Ovary (tissue), 9 donors: Measurements from ENCODE around the gene ITGB6. TPM values are rescaled to one million over a fixed set of nuclear protein-coding genes. Genes with fewer than 3 reads are reported as not detected.

Experiments
- DNase-seq, 5 donors: peaks; one replicate each; pipeline ENCODE4 v3.0.0-alpha.2; 2019 to 2020
- H3K27ac ChIP-seq, 2 donors: fragments of 200-600 bp; one replicate each; pipeline versions ENCODE4 v1.5.1 to v1.8.0; 2019 to 2022
- H3K27me3 ChIP-seq: fragments of 200-600 bp; one replicate; pipeline ENCODE4 v1.8.0; 2022
- H3K36me3 ChIP-seq: fragments of 200-600 bp; sonication (generic); one replicate; pipeline ENCODE4 v1.5.1; 2019
- H3K4me1 ChIP-seq: one replicate; pipeline ENCODE4 v1.8.1; 2013; ENCODE audit warnings: mild to moderate bottlenecking, moderate library complexity; ENCODE audit not compliant: insufficient read depth
- H3K4me3 ChIP-seq: fragments of 200-600 bp; sonication (generic); one replicate; pipeline ENCODE4 v1.5.1; 2017
- H3K9me3 ChIP-seq, 2 donors: fragments of 200-600 bp in 1 of 2; sonication (generic) in 1 of 2; one replicate each; pipeline versions ENCODE4 v1.5.1 to v1.8.1; 2013 to 2019; ENCODE audit warnings: mild to moderate bottlenecking in 1 of 2, moderate library complexity in 1 of 2
- EP300 ChIP-seq: sonication (generic); formaldehyde crosslinking; IDR thresholded peaks from one replicate; pipeline ENCODE4 v1.6.1; 2017; ENCODE audit warnings: antibody characterized with exemption
- POLR2A ChIP-seq: fragments of 450-650 bp; IDR thresholded peaks from one replicate; pipeline ENCODE4 v1.6.1; 2017; ENCODE audit warnings: antibody characterized with exemption, mild to moderate bottlenecking, moderate library complexity
- WGBS, 3 donors: extraction: QIAGEN DNeasy Blood & Tissue Kit in 1 of 3; methylation state at CpG; one replicate each; pipeline versions ENCODE4 v1.1.5 to v1.1.7; 2013 to 2017; 5-methylcytosine and 5-hydroxymethylcytosine counted together
- intact Hi-C, 4 donors: fragments of 100-400 bp; cut with DNase I; formaldehyde crosslinking; loops; one replicate each; pipeline versions ENCODE4 v1.11.0 to v1.15.1; 2022 to 2023
- polyA plus RNA-seq, 2 donors: library from polyadenylated mRNA; stranded (reverse); fragments of 200-250 nt in 1 of 2; fragments of 350-450 nt in 1 of 2; fragmentation: Illumina TruSeq in 1 of 2; extraction: RNeasy Lipid Tissue Mini Kit (QIAGEN cat#74804) in 1 of 2; gene quantifications; one replicate each; pipeline ENCODE4 v1.2.3, GENCODE V29; 2013 to 2014
- total RNA-seq, 7 donors: library from RNA; depleted of rRNA in 2 of 7; stranded (reverse); fragments of >200 nt in 2 of 7; fragmentation: NEBNext Ultra II Directional in 3 of 7; extraction: Animal tissue kit (Norgen Biotek cat#: 25700) in 3 of 7; gene quantifications; one replicate each; pipeline versions ENCODE4 v1.1.0 to v1.2.4, GENCODE V29; 2016 to 2023
- TF ChIP-seq, protein P1 (sequence below), 3 donors: fragments of 450-650 bp in 2 of 3; fragments of 200-600 bp in 1 of 3; IDR thresholded peaks; one replicate each; pipeline versions ENCODE4 v1.5.1 to v1.8.0; 2016 to 2022; ENCODE audit warnings: antibody characterized with exemption in 3 of 3, mild to moderate bottlenecking in 1 of 3
- donor health status: DM: no; HTN: no; CAD: no; lungs with moderate emphysema.
- donor health status: DM: no; HTN: no; CAD: no.
- donor health status: Bipolar disorder and iron deficiency.
- donor health status: DM: yes; HTN: yes; CAD: no.
- donor health status: DM: no; HTN: no; CAD: no.
- donor health status: DM: yes; HTN: yes; CAD: no.

Gene ITGB6
- total and polyA plus RNA-seq, 9 donors = 0.17 to 3.6 (median 0.36) TPM; not detected in 5

DNA sequence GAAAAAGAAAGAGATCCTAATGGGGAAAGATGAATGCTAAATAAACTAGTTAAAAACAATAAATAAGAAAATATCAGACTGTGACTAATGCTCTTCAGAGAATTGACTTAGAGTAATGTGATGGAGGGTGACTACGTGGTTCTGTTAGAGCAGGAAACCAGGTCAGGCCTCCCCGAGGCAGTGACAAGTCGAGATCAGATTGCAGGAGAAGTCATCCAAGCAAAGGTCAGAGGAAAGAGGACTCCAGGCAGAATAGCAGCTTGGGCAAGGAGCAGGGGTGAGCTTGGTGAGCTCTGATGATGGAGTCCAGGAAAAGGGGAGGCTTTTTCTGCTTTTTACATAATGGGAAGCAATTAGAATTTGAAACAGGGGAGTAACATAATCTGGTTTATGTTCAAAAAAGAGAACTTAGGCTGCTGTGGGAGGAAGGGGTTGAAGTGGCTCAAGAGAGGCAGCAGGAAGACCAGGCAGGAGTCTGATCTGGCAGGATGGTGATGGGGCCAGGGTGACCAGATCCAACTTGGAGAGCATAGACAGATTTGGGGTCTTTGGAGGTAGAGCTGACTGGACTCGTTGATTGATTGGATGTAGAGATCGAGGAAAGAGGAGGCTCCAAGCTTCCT is 27.3 kb upstream of the ITGB6 start:
- WGBS, 3 donors = 80 to 85% (median 83%) methylated on average over 5 of the region's 5 CpGs
- Histone ChIP-seq H3K27ac (no peak overlapping the region), H3K9me3 (no peaks in the 10 kb centered on the region), H3K4me1 (peaks cover 2% of the 10 kb centered on the region), H3K4me3 (no peak overlapping the region), H3K27me3 (no peaks in the 10 kb centered on the region), H3K36me3 (no peaks in the 10 kb centered on the region)
- intact Hi-C loops = no loop called here
- no peak for DNase-seq
- TF ChIP-seq POLR2A = no peak
- TF ChIP-seq EP300 = no peak

DNA sequence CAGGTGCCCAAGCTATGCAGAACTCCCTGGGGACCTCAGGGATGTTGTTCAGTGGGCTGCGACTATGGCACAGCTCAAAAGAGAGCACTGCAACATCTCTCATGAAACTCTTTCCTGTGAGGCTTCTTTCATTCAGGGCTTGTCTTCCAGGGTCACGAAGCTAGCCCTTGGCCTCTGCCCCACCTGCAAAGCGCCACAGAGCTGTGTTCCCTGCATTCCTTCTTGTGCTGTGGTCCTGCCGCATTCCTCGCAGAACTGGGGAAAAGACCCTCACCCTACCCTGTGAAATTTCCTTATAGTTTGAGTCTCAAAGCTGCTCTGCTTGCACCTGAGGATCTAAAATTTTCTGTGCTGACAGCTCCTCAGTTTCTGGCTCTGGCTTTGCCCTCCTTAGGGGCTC is 26.3 kb upstream of the ITGB6 start:
- TF ChIP-seq EP300 = no peak
- TF ChIP-seq, protein P1, sequence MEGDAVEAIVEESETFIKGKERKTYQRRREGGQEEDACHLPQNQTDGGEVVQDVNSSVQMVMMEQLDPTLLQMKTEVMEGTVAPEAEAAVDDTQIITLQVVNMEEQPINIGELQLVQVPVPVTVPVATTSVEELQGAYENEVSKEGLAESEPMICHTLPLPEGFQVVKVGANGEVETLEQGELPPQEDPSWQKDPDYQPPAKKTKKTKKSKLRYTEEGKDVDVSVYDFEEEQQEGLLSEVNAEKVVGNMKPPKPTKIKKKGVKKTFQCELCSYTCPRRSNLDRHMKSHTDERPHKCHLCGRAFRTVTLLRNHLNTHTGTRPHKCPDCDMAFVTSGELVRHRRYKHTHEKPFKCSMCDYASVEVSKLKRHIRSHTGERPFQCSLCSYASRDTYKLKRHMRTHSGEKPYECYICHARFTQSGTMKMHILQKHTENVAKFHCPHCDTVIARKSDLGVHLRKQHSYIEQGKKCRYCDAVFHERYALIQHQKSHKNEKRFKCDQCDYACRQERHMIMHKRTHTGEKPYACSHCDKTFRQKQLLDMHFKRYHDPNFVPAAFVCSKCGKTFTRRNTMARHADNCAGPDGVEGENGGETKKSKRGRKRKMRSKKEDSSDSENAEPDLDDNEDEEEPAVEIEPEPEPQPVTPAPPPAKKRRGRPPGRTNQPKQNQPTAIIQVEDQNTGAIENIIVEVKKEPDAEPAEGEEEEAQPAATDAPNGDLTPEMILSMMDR (IDR thresholded peaks at IDR 0.05) = no peak
- no peak for TF ChIP-seq POLR2A
- Histone ChIP-seq H3K36me3 (no peaks in the 10 kb centered on the region), H3K27me3 (no peaks in the 10 kb centered on the region), H3K4me1 (peaks cover 7% of the 10 kb centered on the region), H3K9me3 (no peaks in the 10 kb centered on the region), H3K4me3 (no peak overlapping the region), H3K27ac (no peak overlapping the region)
- intact Hi-C loops = no loop called here
- DNase-seq = no peak
- 85 to 98% (median 86%) methylated on average over 5 of the region's 5 CpGs for WGBS, 3 donors

DNA sequence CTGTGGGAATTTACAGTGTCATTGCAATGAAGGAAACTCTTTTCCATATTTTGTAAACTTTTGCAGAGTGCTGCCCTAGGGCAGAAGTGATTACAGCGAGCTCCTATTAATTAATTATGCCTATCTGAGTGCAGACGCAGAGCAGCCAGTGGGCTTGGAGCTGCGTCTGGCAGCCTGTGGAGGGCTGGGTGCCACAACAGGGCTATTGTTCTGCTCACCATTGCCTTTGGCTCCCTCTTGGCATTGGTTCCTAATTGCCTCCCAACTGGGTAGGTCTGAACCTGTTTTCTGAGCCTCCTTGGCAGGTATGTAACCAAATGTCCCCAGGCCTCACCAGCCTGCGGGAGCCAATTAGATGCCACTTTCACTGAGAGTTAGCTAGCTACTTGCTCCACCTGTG is 25.6 kb upstream of the ITGB6 start:
- Histone ChIP-seq H3K4me3 (no peak overlapping the region), H3K36me3 (no peaks in the 10 kb centered on the region), H3K27me3 (no peaks in the 10 kb centered on the region), H3K4me1 (peaks cover 11% of the 10 kb centered on the region), H3K9me3 (no peaks in the 10 kb centered on the region), H3K27ac (no peak overlapping the region)
- WGBS, 3 donors = 53 to 72% (median 61%) methylated on average over 4 of the region's 4 CpGs
- TF ChIP-seq, protein P1 (IDR thresholded peaks at IDR 0.05) = no peak
- TF ChIP-seq EP300 (no peak), POLR2A (no peak)
- DNase-seq = no peak
- intact Hi-C loops = no loop called here

DNA sequence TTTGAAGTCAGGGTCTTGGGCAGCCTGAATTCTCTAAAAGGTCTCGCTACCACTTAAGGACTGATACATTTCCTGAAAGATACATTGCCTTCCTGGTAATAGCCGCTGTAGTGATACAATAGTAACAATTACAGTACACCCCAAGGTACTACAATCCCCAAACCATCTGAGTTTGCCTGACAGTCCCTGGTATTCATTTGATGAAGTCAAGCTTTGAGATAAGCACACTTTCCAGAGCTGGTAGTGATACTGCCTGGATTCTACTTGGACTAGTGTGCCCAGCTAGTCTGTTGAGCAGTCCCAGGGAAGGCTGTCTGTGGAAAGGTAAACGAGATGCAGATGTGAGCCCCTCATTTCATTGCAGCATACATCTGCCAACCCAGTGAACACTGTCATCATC is 24.4 kb upstream of the ITGB6 start:
- H3K9me3 ChIP-seq = no peaks in the 10 kb centered on the region
- no peak overlapping the region for H3K27ac ChIP-seq
- H3K4me3 ChIP-seq = no peak overlapping the region
- DNase-seq = no peak
- H3K36me3 ChIP-seq = no peaks in the 10 kb centered on the region
- 95 to 97% (median 97%) methylated on average over 3 of the region's 3 CpGs for WGBS, 3 donors
- intact Hi-C loops = no loop called here
- TF ChIP-seq POLR2A = no peak
- TF ChIP-seq EP300 = no peak
- TF ChIP-seq, protein P1 (IDR thresholded peaks at IDR 0.05) = no peak
- H3K4me1 ChIP-seq = peaks cover 11% of the 10 kb centered on the region
- H3K27me3 ChIP-seq = no peaks in the 10 kb centered on the region

DNA sequence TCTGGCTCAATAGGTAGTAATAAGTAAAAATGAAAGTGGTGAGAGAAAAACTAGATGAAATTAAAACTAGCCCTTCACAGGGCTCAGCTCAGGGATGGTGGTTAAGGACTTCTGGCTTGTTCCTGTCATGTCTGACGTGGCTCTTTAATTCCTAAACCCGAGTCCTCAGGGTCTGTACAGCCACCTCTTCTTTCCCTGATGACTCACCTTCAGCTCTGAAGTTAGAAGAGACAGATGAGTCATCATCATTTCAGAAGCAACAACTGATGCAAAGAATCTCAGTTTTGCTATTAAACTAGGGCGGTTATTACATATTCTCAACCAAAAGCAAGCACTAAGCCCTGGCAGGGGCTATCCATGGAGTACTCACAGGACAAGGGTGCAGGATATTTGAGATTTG is 24.0 kb upstream of the ITGB6 start:
- no peak for TF ChIP-seq EP300
- TF ChIP-seq, protein P1 (IDR thresholded peaks at IDR 0.05) = no peak
- TF ChIP-seq POLR2A = no peak
- no peaks in the 10 kb centered on the region for H3K9me3 ChIP-seq
- H3K27me3 ChIP-seq = no peaks in the 10 kb centered on the region
- no peak overlapping the region for H3K4me3 ChIP-seq
- H3K36me3 ChIP-seq = no peaks in the 10 kb centered on the region
- 36 to 46% (median 44%) methylated on average over 3 of the region's 3 CpGs for WGBS, 3 donors
- no peak overlapping the region for H3K27ac ChIP-seq
- DNase-seq = no peak
- H3K4me1 ChIP-seq = peaks cover 11% of the 10 kb centered on the region
- intact Hi-C loops = no loop called here
